Neural progenitor cell (in vitro differentiated cells): ENCODE results near the gene CNTNAP4.

Experiments
- CTCF ChIP-seq: fragments of 200-600 bp; sonication (generic); IDR thresholded peaks from 2 replicates; pipeline ENCODE4 v1.5.1; 2017; ENCODE audit warnings: antibody characterized with exemption, mild to moderate bottlenecking
- EZH2phosphoT487 ChIP-seq: fragments of 200-600 bp; sonication (generic); IDR thresholded peaks from 2 replicates; pipeline ENCODE4 v1.6.1; 2017; ENCODE audit warnings: antibody characterized with exemption

- no peak for TF ChIP-seq CTCF
- no peak for TF ChIP-seq EZH2phosphoT487
Measured at GRCh38 chr16:76518781-76519180, 241.6 kb downstream of the CNTNAP4 start.
